Measurements from ENCODE around the gene IL12RB1. TPM values are rescaled to one million over a fixed set of nuclear protein-coding genes. Genes with fewer than 3 reads are reported as not detected.
A peak's percentile ranks its signal among the peaks of the same experiment; 100 is the strongest.
"Not testable (repeated sequence)": the region's sequence is repeated elsewhere in the genome, so short reads cannot be mapped to it uniquely, and the experiment has no call there.

IL12RB1 gene
- total and polyA plus RNA-seq, 2 donors from 2014 or later, result 0.45 to 3.2 TPM

- no peak for TF ChIP-seq CTCF (IDR thresholded peaks at IDR 0.05; ENCODE audit: borderline replicate concordance, extremely low read depth, insufficient read depth)
- FAIRE-seq, result no peak
- H3K27ac ChIP-seq (ENCODE audit: low read depth in 2 of 2, low read length in 2 of 2), result peak overlapping the region; percentile 71 to 77
- intact Hi-C loops (cut with DNase I), result no loop called here
- DNase-seq, result no peak
- peak overlapping the region in 2 of 3 donors; percentile 24 to 55 for H3K9ac ChIP-seq (ENCODE audit: low read length in 3 of 3)
- H3K36me3 ChIP-seq (ENCODE audit: control insufficient read depth in 2 of 3, insufficient read depth in 3 of 3, low read length in 3 of 3), result peaks cover 0 to 4% (median 3%) of the 10 kb centered on the region in 3 donors
- no peaks in the 10 kb centered on the region for H3K9me3 ChIP-seq (ENCODE audit: control insufficient read depth in 2 of 3, insufficient read depth in 1 of 3, low read length in 3 of 3)
- peaks cover 0 to 26% (median 14%) of the 10 kb centered on the region in 3 donors for H3K4me1 ChIP-seq (ENCODE audit: control insufficient read depth in 2 of 3, insufficient read depth in 2 of 3, low read depth in 1 of 3, low read length in 3 of 3)
- H3K4me3 ChIP-seq (ENCODE audit: low read length in 3 of 3), result peak overlapping the region in 1 of 3 donors; percentile 74
- H3K27me3 ChIP-seq (ENCODE audit: control insufficient read depth, insufficient read depth, low read length), result no peaks in the 10 kb centered on the region
These were observed 22.2 kb upstream of the IL12RB1 start for GRCh38 chr19:18108897-18109296.

- peaks cover 0 to 23% (median 14%) of the 10 kb centered on the region in 3 donors for H3K4me1 ChIP-seq (ENCODE audit: control insufficient read depth in 2 of 3, insufficient read depth in 2 of 3, low read depth in 1 of 3, low read length in 3 of 3)
- H3K27ac ChIP-seq (ENCODE audit: low read depth in 2 of 2, low read length in 2 of 2), result no peak overlapping the region
- H3K4me3 ChIP-seq (ENCODE audit: low read length in 3 of 3), result no peak overlapping the region
- no peak overlapping the region for H3K9ac ChIP-seq (ENCODE audit: low read length in 3 of 3)
- FAIRE-seq (no peak), DNase-seq (no peak)
- H3K9me3 ChIP-seq (ENCODE audit: control insufficient read depth in 2 of 3, insufficient read depth in 1 of 3, low read length in 3 of 3), result no peaks in the 10 kb centered on the region
- TF ChIP-seq CTCF (IDR thresholded peaks at IDR 0.05; ENCODE audit: borderline replicate concordance, extremely low read depth, insufficient read depth), result no peak
- H3K27me3 ChIP-seq (ENCODE audit: control insufficient read depth, insufficient read depth, low read length), result no peaks in the 10 kb centered on the region
- intact Hi-C loops (cut with DNase I), result no loop called here
- H3K36me3 ChIP-seq (ENCODE audit: control insufficient read depth in 2 of 3, insufficient read depth in 3 of 3, low read length in 3 of 3), result peaks cover 0 to 4% (median 0%) of the 10 kb centered on the region in 3 donors
These were observed 20.5 kb upstream of the IL12RB1 start for GRCh38 chr19:18107235-18107634.

- FAIRE-seq; H3K27me3 ChIP-seq (ENCODE audit: control insufficient read depth, insufficient read depth, low read length); H3K9ac ChIP-seq (ENCODE audit: low read length in 3 of 3); DNase-seq; H3K36me3 ChIP-seq (ENCODE audit: control insufficient read depth in 2 of 3, insufficient read depth in 3 of 3, low read length in 3 of 3); H3K9me3 ChIP-seq (ENCODE audit: control insufficient read depth in 2 of 3, insufficient read depth in 1 of 3, low read length in 3 of 3); H3K27ac ChIP-seq (ENCODE audit: low read depth in 2 of 2, low read length in 2 of 2); intact Hi-C loops (cut with DNase I); H3K4me3 ChIP-seq (ENCODE audit: low read length in 3 of 3): not testable (repeated sequence)
- H3K4me1 ChIP-seq (ENCODE audit: control insufficient read depth in 2 of 3, insufficient read depth in 2 of 3, low read depth in 1 of 3, low read length in 3 of 3), result peaks cover 0 to 19% (median 8%) of the 10 kb centered on the region in 3 donors
These were observed 18.5 kb upstream of the IL12RB1 start for GRCh38 chr19:18105259-18105658.

DNA sequence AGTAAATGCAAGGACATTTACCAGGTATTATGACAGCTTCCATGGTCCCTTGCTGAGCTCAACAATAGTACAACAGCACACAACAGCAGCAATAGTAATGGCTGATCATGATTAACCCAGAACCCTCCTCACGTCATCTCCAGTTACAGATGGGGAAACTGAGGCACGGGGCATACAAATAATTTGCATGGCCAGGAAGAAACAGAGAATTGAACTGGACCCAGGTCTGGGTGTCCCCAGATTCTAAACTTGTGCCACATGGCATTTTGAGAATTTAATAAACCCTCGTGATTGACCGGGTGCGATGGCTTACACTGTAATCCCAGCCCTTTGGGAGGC lies 18.0 kb upstream of the IL12RB1 start:
- TF ChIP-seq CTCF (IDR thresholded peaks at IDR 0.05; ENCODE audit: borderline replicate concordance, extremely low read depth, insufficient read depth), result no peak
- DNase-seq (no peak), FAIRE-seq (no peak)
- peak overlapping the region; percentile 4 to 72 (median 24) for H3K9ac ChIP-seq (ENCODE audit: low read length in 3 of 3)
- H3K9me3 ChIP-seq (ENCODE audit: control insufficient read depth in 2 of 3, insufficient read depth in 1 of 3, low read length in 3 of 3), result no peaks in the 10 kb centered on the region
- H3K27me3 ChIP-seq (ENCODE audit: control insufficient read depth, insufficient read depth, low read length), result peaks cover 1% of the 10 kb centered on the region
- intact Hi-C loops (cut with DNase I), result no loop called here
- H3K4me1 ChIP-seq (ENCODE audit: control insufficient read depth in 2 of 3, insufficient read depth in 2 of 3, low read depth in 1 of 3, low read length in 3 of 3), result peaks cover 0 to 17% (median 8%) of the 10 kb centered on the region in 3 donors
- no peaks in the 10 kb centered on the region for H3K36me3 ChIP-seq (ENCODE audit: control insufficient read depth in 2 of 3, insufficient read depth in 3 of 3, low read length in 3 of 3)
- peak overlapping the region; percentile 48 to 83 (median 62) for H3K4me3 ChIP-seq (ENCODE audit: low read length in 3 of 3)
- H3K27ac ChIP-seq (ENCODE audit: low read depth in 2 of 2, low read length in 2 of 2), result peak overlapping the region in 1 of 2 donors; percentile 65
